Effector CD8-positive, alpha-beta T cell (primary cell): ENCODE data around the gene HTT.

Source experiments
- DNase-seq: peaks from one replicate; lab custom pipeline; 2025; lab: John Stamatoyannopoulos, UW

The HTT gene

DNA sequence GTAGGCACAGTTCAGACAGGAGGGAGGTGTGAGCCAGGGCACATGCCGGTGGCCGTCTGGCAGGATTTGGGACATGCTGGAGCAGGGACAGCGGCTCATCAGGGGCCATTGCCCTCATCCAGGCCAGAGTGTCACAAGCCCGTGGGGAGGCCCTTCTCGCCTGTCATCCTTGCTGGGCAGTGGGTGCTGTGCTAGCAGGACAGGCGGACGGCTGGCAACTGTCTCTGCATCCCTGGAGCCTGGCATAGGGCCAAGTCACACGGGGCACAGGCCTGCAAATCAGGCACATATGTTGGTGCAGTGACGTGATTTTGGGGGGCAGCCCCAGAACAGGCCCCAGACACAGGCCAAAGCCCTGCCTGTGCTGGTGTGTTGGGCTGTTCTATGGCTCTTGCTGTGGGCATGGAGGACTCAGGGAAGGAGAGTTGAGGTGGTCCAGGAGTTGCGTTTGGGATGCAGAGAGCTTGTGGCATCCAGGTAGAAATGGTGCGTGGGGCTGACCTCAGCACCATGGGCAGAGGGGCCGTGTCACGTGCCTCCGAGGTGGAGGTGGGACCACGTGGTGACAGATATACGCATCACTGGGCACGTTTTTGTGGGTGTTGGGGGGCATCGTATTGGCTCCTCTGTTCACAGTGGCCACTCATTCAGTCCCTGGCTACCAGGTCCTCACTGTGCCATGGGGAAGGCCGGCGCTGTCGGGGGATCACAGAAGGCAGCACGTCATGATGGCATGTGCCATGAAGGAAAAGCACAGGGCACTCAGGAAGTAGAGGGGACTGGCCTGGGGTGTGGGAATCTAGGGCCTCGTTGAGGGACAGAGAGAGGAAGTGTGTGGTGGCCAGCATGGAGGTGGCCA lies 159.9 kb downstream of the HTT start:
- no peak for DNase-seq

DNA sequence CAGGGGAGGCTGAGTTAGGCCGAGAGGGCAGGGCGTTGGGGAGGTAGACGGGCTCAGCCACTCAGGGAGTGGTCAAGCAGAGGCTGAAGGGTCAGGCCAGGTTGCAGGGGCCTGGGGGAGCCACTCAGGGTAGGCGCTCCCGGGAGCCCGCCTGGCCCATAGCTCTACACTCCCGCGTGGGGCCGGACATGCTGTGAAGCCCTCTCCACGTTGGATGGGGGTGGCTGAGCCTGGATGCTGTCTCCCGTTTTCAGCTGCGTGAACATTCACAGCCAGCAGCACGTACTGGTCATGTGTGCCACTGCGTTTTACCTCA lies 160.5 kb downstream of the HTT start:
- DNase-seq = no peak

DNA sequence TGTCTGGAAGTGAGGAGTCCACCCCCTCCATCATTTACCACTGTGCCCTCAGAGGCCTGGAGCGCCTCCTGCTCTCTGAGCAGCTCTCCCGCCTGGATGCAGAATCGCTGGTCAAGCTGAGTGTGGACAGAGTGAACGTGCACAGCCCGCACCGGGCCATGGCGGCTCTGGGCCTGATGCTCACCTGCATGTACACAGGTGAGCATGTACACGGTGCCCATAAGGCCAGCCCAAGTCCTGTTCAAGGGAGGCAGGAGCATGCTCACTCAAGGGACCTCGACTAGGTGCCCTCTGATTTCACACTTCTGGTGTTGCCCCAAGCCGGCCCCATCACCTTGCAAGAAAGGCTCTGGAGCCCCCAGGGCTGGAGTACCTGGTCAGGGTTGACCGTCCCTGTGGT lies 161.1 kb downstream of the HTT start:
- no peak for DNase-seq

GRCh38 chr4:3236326-3236878 lies 161.9 kb downstream of the HTT start:
- no peak for DNase-seq

DNA sequence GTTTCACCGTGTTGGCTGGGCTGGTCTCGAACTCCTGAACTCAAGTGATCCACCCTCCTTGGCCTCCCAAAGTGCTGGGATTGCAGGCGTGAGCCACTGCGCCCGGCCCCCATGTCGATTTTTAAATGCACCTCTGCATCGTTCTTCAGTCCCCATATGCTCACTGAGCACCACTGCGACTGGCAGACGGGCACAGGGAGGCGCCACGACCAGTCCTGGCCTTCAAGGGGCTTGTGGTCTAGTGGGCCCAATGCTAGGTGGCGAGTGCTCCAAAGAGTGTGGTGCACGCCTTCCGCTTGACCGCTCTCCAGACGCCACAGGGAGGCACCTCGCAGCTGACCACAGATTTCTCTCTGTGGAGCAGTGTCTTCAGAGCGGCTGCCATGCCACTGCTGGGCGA lies 162.8 kb downstream of the HTT start:
- DNase-seq = no peak

DNA sequence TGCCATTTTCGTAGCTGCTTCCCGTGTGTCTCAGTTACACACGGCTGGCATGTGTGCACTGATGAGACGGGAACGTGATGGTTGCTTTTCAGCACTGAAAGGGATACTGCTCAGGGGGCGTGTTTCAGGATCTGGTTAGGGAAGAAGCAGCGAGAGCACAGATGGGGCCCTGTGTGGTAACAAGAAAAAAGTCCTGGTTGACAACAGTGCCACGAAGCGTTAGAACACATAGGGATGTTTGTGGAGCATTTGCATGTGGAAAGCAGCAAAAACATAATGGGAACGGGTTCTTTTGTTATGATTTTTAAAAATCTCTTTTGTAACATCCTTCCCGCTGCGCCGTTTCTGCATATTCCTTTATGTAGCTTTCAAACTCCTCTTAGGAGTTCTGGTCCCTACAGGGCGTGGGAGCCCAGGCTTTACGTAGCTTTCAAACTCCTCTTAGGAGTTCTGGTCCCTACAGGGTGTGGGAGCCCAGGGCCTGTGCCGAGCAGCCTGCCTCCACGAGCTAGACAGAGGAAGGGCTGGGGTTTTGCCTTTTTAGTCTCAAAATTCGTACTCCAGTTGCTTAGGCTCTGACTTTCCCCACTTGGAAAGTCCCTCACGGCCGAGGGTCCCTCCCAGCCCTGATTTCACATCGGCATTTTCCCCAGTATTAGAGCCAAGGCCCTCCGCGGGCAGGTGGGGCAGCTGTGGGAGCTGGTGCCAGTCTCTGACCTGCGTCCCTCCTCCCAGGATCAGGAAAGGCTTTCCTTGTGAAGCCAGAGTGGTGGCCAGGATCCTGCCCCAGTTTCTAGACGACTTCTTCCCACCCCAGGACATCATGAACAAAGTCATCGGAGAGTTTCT lies 163.5 kb downstream of the HTT start:
- no peak for DNase-seq

DNA sequence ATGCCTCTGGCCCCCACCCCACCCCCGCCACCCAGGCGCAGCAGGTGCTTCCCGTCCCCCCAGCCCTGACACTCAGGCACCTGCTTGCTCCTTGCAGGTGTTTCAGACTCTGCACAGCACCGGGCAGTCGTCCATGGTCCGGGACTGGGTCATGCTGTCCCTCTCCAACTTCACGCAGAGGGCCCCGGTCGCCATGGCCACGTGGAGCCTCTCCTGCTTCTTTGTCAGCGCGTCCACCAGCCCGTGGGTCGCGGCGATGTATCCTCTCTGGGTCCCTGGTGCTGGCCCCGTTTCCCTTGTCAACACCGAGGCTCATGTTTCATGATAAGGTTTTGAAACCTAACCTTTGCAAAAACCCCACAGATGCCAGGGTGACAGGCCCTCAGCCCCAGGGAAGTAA lies 164.2 kb downstream of the HTT start:
- no peak for DNase-seq

- no peak for DNase-seq
Observed at GRCh38 chr4:3239303-3239702, 164.8 kb downstream of the HTT start.

DNA sequence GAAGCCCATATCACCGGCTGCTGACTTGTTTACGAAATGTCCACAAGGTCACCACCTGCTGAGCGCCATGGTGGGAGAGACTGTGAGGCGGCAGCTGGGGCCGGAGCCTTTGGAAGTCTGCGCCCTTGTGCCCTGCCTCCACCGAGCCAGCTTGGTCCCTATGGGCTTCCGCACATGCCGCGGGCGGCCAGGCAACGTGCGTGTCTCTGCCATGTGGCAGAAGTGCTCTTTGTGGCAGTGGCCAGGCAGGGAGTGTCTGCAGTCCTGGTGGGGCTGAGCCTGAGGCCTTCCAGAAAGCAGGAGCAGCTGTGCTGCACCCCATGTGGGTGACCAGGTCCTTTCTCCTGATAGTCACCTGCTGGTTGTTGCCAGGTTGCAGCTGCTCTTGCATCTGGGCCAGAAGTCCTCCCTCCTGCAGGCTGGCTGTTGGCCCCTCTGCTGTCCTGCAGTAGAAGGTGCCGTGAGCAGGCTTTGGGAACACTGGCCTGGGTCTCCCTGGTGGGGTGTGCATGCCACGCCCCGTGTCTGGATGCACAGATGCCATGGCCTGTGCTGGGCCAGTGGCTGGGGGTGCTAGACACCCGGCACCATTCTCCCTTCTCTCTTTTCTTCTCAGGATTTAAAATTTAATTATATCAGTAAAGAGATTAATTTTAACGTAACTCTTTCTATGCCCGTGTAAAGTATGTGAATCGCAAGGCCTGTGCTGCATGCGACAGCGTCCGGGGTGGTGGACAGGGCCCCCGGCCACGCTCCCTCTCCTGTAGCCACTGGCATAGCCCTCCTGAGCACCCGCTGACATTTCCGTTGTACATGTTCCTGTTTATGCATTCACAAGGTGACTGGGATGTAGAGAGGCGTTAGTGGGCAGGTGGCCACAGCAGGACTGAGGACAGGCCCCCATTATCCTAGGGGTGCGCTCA lies 165.8 kb downstream of the HTT start:
- no peak for DNase-seq

- no peak for DNase-seq
Observed at GRCh38 chr4:3240936-3241522, 166.5 kb downstream of the HTT start.

DNA sequence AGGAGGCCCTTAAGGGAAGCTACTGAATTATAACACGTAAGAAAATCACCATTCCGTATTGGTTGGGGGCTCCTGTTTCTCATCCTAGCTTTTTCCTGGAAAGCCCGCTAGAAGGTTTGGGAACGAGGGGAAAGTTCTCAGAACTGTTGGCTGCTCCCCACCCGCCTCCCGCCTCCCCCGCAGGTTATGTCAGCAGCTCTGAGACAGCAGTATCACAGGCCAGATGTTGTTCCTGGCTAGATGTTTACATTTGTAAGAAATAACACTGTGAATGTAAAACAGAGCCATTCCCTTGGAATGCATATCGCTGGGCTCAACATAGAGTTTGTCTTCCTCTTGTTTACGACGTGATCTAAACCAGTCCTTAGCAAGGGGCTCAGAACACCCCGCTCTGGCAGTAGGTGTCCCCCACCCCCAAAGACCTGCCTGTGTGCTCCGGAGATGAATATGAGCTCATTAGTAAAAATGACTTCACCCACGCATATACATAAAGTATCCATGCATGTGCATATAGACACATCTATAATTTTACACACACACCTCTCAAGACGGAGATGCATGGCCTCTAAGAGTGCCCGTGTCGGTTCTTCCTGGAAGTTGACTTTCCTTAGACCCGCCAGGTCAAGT lies 167.5 kb downstream of the HTT start:
- no peak for DNase-seq

- no peak for DNase-seq
Observed at GRCh38 chr4:3243136-3243780, 168.8 kb downstream of the HTT start.

GRCh38 chr4:3244002-3244401 lies 169.5 kb downstream of the HTT start:
- DNase-seq = no peak

DNA sequence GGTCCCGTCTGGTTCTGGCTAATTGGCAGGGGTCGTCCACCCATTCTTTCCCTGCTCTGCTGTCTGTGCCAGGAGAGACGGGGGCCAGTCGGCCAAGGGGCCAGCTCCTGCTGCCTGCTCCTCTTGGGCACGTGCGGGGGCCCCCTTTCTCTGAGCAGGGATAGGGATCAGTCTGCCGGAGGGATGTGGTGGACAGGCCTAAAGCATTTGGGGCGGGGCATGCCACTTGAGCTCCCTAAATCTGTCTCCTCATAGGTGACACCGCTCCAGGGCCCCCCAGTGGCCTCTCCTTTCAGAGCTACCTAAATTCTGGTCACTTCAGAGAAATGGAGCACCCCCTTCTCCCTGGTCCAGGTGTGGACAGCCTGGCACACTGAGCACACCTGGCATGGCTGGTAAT lies 170.3 kb downstream of the HTT start:
- DNase-seq = no peak

GRCh38 chr4:3245676-3246075 lies 171.2 kb downstream of the HTT start:
- DNase-seq = no peak

DNA sequence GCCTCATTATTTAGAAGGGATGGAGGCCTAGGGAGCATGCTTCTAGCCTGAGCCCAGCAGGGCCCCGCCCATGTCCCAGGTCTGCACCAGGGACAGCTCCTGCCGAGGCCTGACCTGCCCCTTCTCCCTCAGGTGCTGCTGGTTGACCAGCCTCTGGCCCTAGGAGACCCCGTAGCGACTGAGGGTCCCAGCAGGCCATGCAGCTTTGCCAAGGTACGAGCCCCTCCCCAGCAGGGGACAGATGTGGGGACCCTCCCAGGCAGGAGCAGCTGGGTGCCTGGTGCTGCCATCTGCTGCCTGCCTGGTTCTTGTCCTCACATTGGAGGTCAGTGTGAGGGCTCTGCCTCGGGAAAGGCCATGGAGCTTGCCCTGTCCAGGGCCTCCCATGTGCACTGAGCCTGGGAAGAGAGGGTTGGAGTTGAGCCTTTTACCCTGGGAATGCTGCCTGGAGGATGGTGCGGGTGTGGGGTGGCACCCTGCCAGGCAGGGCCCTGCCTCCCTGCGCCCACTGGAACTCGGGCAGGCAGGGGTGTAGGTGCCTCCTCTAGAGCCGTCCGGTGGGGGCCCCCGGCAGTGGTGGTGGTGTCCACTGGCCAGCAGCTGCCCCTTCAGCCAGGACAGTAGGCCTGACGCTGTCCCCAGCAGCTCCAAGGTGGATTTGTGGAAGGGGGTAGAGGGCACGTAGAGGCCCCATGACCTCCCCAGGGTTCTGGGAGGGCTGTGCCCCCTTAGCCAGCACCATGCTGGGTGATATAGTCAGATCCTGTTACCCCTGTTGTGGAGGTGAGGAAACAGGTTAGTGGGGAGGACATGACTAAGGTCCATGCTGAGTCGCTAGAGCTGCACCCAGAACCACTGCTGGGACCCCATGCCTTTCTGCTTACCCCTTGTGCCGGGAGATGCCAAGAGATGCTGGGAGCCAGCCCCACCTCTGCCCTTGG lies 172.2 kb downstream of the HTT start:
- no peak for DNase-seq

GRCh38 chr4:3247399-3248177 lies 173.1 kb downstream of the HTT start:
- no peak for DNase-seq

- DNase-seq = no peak
Observed at GRCh38 chr4:3248178-3248480, 173.6 kb downstream of the HTT start.
